OCI-LY7 (cell line): ENCODE data around the gene RAB5IF. TPM values are rescaled to one million over a fixed set of nuclear protein-coding genes. Genes with fewer than 3 reads are reported as not detected.
A peak's percentile ranks its signal among the peaks of the same experiment; 100 is the strongest.

Experiments used
- BruUV-seq: library from RNA; stranded (reverse); fragments of 400-500 nt; replicated peaks from 2 replicates; lab custom pipeline; 2021; lab: Mats Ljungman, UMichigan
- CTCF ChIA-PET: fragments of 300-600 bp; sonication (Branson Sonifier 250); formaldehyde crosslinking; loops from one replicate; lab custom pipeline; 2022; ENCODE audit warnings: antibody characterized with exemption; ENCODE audit not compliant: unreplicated experiment; lab: Charles Lee
- POLR2A ChIA-PET: fragments of 300-600 bp; sonication (Branson Sonifier 250); formaldehyde crosslinking; loops from one replicate; lab custom pipeline; 2022; ENCODE audit warnings: antibody characterized with exemption; lab: Charles Lee
- DNase-seq: peaks from one replicate; pipeline ENCODE4 v3.0.0-alpha.2; 2015; ENCODE audit warnings: low spot score
- H2AFZ ChIP-seq: fragments of 200-600 bp; sonication (generic), shearing (Covaris generic); 2 replicates; pipeline ENCODE4 v1.6.1; 2014; ENCODE audit warnings: mild to moderate bottlenecking, antibody characterized with exemption, low read length, moderate library complexity
- H3K27ac ChIP-seq: fragments of 200-600 bp; sonication (generic); 2 replicates; pipeline ENCODE4 v1.5.1; 2014; ENCODE audit warnings: mixed run types, low read depth, mild to moderate bottlenecking, moderate library complexity, low read length, inconsistent platforms; ENCODE audit not compliant: poor library complexity, severe bottlenecking
- H3K36me3 ChIP-seq: fragments of 200-600 bp; sonication (generic); 2 replicates; pipeline ENCODE4 v1.6.1; 2014; ENCODE audit warnings: mild to moderate bottlenecking, antibody characterized with exemption, low read length, moderate library complexity, mixed read lengths; ENCODE audit not compliant: insufficient read depth
- H3K4me1 ChIP-seq: fragments of 200-600 bp; sonication (generic); 2 replicates; pipeline ENCODE4 v1.5.1; 2014; ENCODE audit warnings: mild to moderate bottlenecking, low read length; ENCODE audit not compliant: insufficient read depth, poor library complexity, severe bottlenecking
- H3K4me2 ChIP-seq: fragments of 200-600 bp; sonication (generic); 2 replicates; pipeline ENCODE4 v1.6.1; 2014; ENCODE audit warnings: mild to moderate bottlenecking, low read length
- H3K4me3 ChIP-seq: fragments of 200-600 bp; sonication (generic); 2 replicates; pipeline ENCODE4 v1.5.1; 2014; ENCODE audit warnings: mild to moderate bottlenecking, low read depth, low read length; ENCODE audit not compliant: poor library complexity, severe bottlenecking
- H3K79me2 ChIP-seq: fragments of 200-600 bp; sonication (generic); 2 replicates; pipeline ENCODE4 v1.6.1; 2016; ENCODE audit warnings: low read depth, mild to moderate bottlenecking, low read length, moderate library complexity, mixed read lengths; ENCODE audit not compliant: insufficient read depth
- H3K9me2 ChIP-seq: fragments of 200-600 bp; sonication (generic); 2 replicates; pipeline ENCODE4 v1.6.1; 2016; ENCODE audit warnings: mild to moderate bottlenecking, low read length, mixed read lengths; ENCODE audit not compliant: insufficient read depth
- H3K9me3 ChIP-seq: fragments of 200-600 bp; sonication (generic); 2 replicates; pipeline ENCODE4 v1.6.1; 2014; ENCODE audit warnings: mild to moderate bottlenecking, mixed run types, low read length, mixed read lengths
- H4K20me1 ChIP-seq: fragments of 200-600 bp; sonication (generic); 2 replicates; pipeline ENCODE4 v1.6.1; 2014; ENCODE audit warnings: mild to moderate bottlenecking, antibody characterized with exemption, low read length, moderate library complexity, mixed read lengths; ENCODE audit not compliant: insufficient read depth
- CTCF ChIP-seq: fragments of 200-600 bp; sonication (generic); conservative IDR thresholded peaks from 2 replicates; pipeline ENCODE4 v1.5.1; 2014; ENCODE audit warnings: mild to moderate bottlenecking, antibody characterized with exemption, low read length, moderate library complexity, mixed read lengths
- EZH2phosphoT487 ChIP-seq: fragments of 200-600 bp; sonication (generic); IDR thresholded peaks from 2 replicates; pipeline ENCODE4 v1.6.1; 2018; ENCODE audit warnings: low read depth, borderline replicate concordance, mild to moderate bottlenecking, mixed run types, antibody characterized with exemption, low read length, moderate library complexity, mixed read lengths
- intact Hi-C: fragments of 100-400 bp; cut with micrococcal nuclease; formaldehyde crosslinking; loops from one replicate; pipeline ENCODE4 v1.10.0; 2022; ENCODE audit not compliant: unreplicated experiment
- total RNA-seq, 2 experiments: library from RNA; depleted of rRNA in 1 of 2; stranded (reverse); fragments of >200 nt in 1 of 2; shearing (Covaris generic) in 1 of 2; gene quantifications; 2 replicates each; pipeline ENCODE4 v1.2.3, GENCODE V29; 2014 to 2022

Gene RAB5IF
- total RNA-seq, 2 experiments from 2014 or later = 66.6 to 94.8 TPM

- intact Hi-C loops = no loop called here
- POLR2A ChIA-PET = no interaction called here
- TF ChIP-seq CTCF = no peak
- TF ChIP-seq EZH2phosphoT487 = no peak
These were observed 41.1 kb downstream of the RAB5IF start for GRCh38 chr20:36646678-36647077.

GRCh38 chr20:36647196-36648121 lies 41.9 kb downstream of the RAB5IF start:
- H3K4me3 ChIP-seq = no peak overlapping the region
- intact Hi-C loops = no loop called here
- DNase-seq = no peak
- POLR2A ChIA-PET = interaction anchor here (0.5 to 0.6 kb wide), 3 partner anchors 37 to 238 kb away, joined by 4 to 7 read pairs (median 6); no protein-coding TSS in a partner anchor
- peaks cover 26% of the 10 kb centered on the region for H3K4me1 ChIP-seq
- no peaks in the 10 kb centered on the region for H3K36me3 ChIP-seq
- no peak overlapping the region for H3K27ac ChIP-seq
- TF ChIP-seq CTCF = no peak
- TF ChIP-seq EZH2phosphoT487 = no peak
- no peaks in the 10 kb centered on the region for H3K79me2 ChIP-seq
- BruUV-seq = no TSS peak
- no peak overlapping the region for H3K4me2 ChIP-seq
- H3K9me3 ChIP-seq = no peaks in the 10 kb centered on the region
- H3K9me2 ChIP-seq = no peaks in the 10 kb centered on the region
- CTCF ChIA-PET = no interaction called here
- no peak overlapping the region for H2AFZ ChIP-seq
- no peaks in the 10 kb centered on the region for H4K20me1 ChIP-seq

More at GRCh38 chr20:36646678-36647077, 41.1 kb downstream of the RAB5IF start:
- H3K4me3 ChIP-seq = no peak overlapping the region
- no TSS peak for BruUV-seq
- H3K4me1 ChIP-seq = peaks cover 26% of the 10 kb centered on the region
- peak overlapping the region; percentile 58; the same call in 1 of the 2 replicates for H2AFZ ChIP-seq
- no peaks in the 10 kb centered on the region for H3K36me3 ChIP-seq
- H3K9me3 ChIP-seq = no peaks in the 10 kb centered on the region
- H3K27ac ChIP-seq = no peak overlapping the region
- no peaks in the 10 kb centered on the region for H4K20me1 ChIP-seq
- no peaks in the 10 kb centered on the region for H3K9me2 ChIP-seq
- no peaks in the 10 kb centered on the region for H3K79me2 ChIP-seq
- no peak for DNase-seq
- H3K4me2 ChIP-seq = no peak overlapping the region
- CTCF ChIA-PET = no interaction called here

DNA sequence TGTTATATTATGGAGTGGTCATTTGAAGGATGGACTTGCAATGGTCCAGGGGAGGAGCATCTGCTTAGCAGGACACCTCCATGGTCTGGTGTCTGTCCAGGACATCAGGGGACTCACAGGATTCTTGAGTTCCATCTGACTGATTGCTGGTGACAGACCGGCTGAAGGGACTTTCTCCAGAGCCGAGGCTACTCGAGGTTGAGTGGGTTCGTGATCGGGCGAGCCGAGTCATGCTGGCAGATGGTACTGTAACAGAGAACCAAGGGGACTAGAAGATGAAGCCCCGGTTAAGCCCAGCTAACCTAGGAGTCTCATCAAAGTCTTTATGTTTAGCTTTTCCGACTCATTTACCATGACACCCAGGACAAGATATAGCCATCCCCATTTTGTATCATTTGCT lies 47.9 kb downstream of the RAB5IF start:
- DNase-seq = no peak
- Histone ChIP-seq H3K36me3 (no peaks in the 10 kb centered on the region), H3K4me2 (no peak overlapping the region), H3K9me3 (no peaks in the 10 kb centered on the region), H2AFZ (no peak overlapping the region), H3K27ac (no peak overlapping the region), H3K9me2 (no peaks in the 10 kb centered on the region), H4K20me1 (no peaks in the 10 kb centered on the region), H3K4me3 (no peak overlapping the region), H3K79me2 (no peaks in the 10 kb centered on the region), H3K4me1 (no peaks in the 10 kb centered on the region)
- no TSS peak for BruUV-seq
- POLR2A ChIA-PET = no interaction called here
- CTCF ChIA-PET = no interaction called here
- no peak for TF ChIP-seq CTCF
- no peak for TF ChIP-seq EZH2phosphoT487
- intact Hi-C loops = no loop called here
